ENCODE data around the gene EEA1.

DNA sequence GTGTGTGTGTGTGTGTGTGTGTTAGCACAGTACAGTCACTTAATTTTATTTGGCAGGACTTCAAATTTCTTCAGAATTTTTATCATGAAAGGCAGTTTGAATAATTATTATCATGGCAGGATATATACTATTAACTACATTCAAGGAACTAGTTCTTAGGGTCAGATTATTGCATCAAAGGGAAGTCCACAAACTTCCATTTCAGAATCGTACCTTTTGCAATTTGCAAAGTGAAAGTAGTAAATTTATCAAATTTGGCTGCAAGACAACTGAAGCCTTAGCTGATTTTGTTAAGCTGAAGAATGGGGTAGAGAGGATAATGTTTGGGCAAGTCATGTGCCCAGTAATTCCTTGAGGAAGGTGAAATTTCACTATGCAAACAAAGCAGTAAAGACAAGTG, 158.1 kb downstream of the EEA1 start:
- no peak for TF ChIP-seq RAD21 (conservative IDR thresholded peaks at IDR 0.05 in 1 of 2, IDR thresholded peaks at IDR 0.05 in 1 of 2)
- no peak for TF ChIP-seq NR3C1 (IDR thresholded peaks at IDR 0.05)
- TF ChIP-seq, protein P1, sequence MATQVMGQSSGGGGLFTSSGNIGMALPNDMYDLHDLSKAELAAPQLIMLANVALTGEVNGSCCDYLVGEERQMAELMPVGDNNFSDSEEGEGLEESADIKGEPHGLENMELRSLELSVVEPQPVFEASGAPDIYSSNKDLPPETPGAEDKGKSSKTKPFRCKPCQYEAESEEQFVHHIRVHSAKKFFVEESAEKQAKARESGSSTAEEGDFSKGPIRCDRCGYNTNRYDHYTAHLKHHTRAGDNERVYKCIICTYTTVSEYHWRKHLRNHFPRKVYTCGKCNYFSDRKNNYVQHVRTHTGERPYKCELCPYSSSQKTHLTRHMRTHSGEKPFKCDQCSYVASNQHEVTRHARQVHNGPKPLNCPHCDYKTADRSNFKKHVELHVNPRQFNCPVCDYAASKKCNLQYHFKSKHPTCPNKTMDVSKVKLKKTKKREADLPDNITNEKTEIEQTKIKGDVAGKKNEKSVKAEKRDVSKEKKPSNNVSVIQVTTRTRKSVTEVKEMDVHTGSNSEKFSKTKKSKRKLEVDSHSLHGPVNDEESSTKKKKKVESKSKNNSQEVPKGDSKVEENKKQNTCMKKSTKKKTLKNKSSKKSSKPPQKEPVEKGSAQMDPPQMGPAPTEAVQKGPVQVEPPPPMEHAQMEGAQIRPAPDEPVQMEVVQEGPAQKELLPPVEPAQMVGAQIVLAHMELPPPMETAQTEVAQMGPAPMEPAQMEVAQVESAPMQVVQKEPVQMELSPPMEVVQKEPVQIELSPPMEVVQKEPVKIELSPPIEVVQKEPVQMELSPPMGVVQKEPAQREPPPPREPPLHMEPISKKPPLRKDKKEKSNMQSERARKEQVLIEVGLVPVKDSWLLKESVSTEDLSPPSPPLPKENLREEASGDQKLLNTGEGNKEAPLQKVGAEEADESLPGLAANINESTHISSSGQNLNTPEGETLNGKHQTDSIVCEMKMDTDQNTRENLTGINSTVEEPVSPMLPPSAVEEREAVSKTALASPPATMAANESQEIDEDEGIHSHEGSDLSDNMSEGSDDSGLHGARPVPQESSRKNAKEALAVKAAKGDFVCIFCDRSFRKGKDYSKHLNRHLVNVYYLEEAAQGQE (IDR thresholded peaks at IDR 0.05), result no peak
- no peak for TF ChIP-seq CTCF (IDR thresholded peaks at IDR 0.05)

Measured in A549 (cell line).